Left lung (tissue), 10 donors: ENCODE data around the gene GIT2. TPM values are rescaled to one million over a fixed set of nuclear protein-coding genes. Genes with fewer than 3 reads are reported as not detected.

Source experiments
- ATAC-seq: fragments of 200-7000 bp; cut with Tn5 transposase; one replicate; pipeline ENCODE4 v1.9.1; 2020; ENCODE audit warnings: moderate library complexity
- DNase-seq, 4 donors: peaks; one replicate each; pipeline ENCODE4 v3.0.0-alpha.2; 2013 to 2020
- H3K27ac ChIP-seq, 2 donors: fragments of 200-600 bp; sonication (generic) in 1 of 2; one replicate each; pipeline versions ENCODE4 v1.5.0 to v1.8.0; 2020 to 2021
- H3K27me3 ChIP-seq, 2 donors: fragments of 200-600 bp; sonication (generic) in 1 of 2; one replicate each; pipeline versions ENCODE4 v1.5.0 to v1.8.0; 2020 to 2021
- H3K36me3 ChIP-seq, 2 donors: fragments of 200-600 bp; sonication (generic) in 1 of 2; one replicate each; pipeline versions ENCODE4 v1.5.0 to v1.8.0; 2020 to 2021
- H3K4me1 ChIP-seq, 2 donors: fragments of 200-600 bp; one replicate each; pipeline ENCODE4 v1.8.0; 2021
- H3K4me3 ChIP-seq, 2 donors: fragments of 200-600 bp; sonication (generic) in 1 of 2; one replicate each; pipeline versions ENCODE4 v1.5.0 to v1.8.0; 2020 to 2021; ENCODE audit warnings: mild to moderate bottlenecking in 1 of 2
- H3K9me3 ChIP-seq, 2 donors: fragments of 200-600 bp; sonication (generic) in 1 of 2; one replicate each; pipeline versions ENCODE4 v1.5.0 to v1.8.0; 2020 to 2021
- intact Hi-C, 2 donors: fragments of 100-400 bp; cut with DNase I; formaldehyde crosslinking; loops; one replicate each; pipeline versions ENCODE4 v1.11.2 to v1.14.2; 2022
- polyA plus RNA-seq, 6 donors: library from polyadenylated mRNA; unstranded; fragments of 120-200 nt; gene quantifications; one replicate each; pipeline ENCODE4 v1.2.1, GENCODE V29; 2013; ENCODE audit not compliant: insufficient read length in 6 of 6
- total RNA-seq, 2 donors: library from RNA; stranded (reverse); fragmentation: NEBNext Ultra II Directional; extraction: Animal tissue kit (Norgen Biotek cat#: 25700); gene quantifications; one replicate each; pipeline ENCODE4 v1.2.1, GENCODE V29; 2021
- TF ChIP-seq, protein P1 (sequence below), 2 donors: fragments of 200-600 bp; sonication (generic) in 1 of 2; IDR thresholded peaks; one replicate each; pipeline versions ENCODE4 v1.5.0 to v1.8.0; 2021; ENCODE audit warnings: antibody characterized with exemption in 2 of 2
- donor health status: DM: no; HTN: yes; CAD: no.
- donor health status: DM: no; HTN: no; CAD: no.

The GIT2 gene
- total and polyA plus RNA-seq, 8 donors: 42.7 to 72.7 (median 56.2) TPM

DNA sequence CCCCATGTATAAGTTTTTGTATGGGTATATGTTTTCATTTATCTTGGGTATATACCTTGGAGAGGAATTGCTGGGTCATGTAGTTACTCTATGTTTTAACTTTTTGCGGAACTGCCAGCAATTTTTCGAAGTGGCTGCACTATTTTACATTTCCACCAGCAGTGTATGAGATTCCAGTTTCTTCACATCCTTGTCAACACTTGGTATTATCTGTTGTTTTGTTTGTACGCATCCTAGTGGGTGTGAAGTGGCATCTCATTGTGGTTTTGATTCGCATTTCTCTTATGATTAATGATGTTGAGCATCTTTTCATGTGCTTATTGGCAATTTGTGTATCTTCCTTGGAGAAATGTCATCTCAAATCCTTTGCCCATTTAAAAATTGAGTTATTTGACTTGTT, 9.9 kb upstream of the GIT2 start:
- Histone ChIP-seq H3K36me3 (peaks cover 0 to 11% of the 10 kb centered on the region in 2 donors), H3K27me3 (no peaks in the 10 kb centered on the region), H3K4me1 (peaks cover 10 to 46% of the 10 kb centered on the region in 2 donors), H3K4me3 (no peak overlapping the region), H3K9me3 (peaks cover 0 to 3% of the 10 kb centered on the region in 2 donors), H3K27ac (no peak overlapping the region)
- intact Hi-C loops: no loop called here
- TF ChIP-seq, protein P1, sequence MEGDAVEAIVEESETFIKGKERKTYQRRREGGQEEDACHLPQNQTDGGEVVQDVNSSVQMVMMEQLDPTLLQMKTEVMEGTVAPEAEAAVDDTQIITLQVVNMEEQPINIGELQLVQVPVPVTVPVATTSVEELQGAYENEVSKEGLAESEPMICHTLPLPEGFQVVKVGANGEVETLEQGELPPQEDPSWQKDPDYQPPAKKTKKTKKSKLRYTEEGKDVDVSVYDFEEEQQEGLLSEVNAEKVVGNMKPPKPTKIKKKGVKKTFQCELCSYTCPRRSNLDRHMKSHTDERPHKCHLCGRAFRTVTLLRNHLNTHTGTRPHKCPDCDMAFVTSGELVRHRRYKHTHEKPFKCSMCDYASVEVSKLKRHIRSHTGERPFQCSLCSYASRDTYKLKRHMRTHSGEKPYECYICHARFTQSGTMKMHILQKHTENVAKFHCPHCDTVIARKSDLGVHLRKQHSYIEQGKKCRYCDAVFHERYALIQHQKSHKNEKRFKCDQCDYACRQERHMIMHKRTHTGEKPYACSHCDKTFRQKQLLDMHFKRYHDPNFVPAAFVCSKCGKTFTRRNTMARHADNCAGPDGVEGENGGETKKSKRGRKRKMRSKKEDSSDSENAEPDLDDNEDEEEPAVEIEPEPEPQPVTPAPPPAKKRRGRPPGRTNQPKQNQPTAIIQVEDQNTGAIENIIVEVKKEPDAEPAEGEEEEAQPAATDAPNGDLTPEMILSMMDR (IDR thresholded peaks at IDR 0.05): no peak
- ATAC-seq (no peak), DNase-seq (no peak)

DNA sequence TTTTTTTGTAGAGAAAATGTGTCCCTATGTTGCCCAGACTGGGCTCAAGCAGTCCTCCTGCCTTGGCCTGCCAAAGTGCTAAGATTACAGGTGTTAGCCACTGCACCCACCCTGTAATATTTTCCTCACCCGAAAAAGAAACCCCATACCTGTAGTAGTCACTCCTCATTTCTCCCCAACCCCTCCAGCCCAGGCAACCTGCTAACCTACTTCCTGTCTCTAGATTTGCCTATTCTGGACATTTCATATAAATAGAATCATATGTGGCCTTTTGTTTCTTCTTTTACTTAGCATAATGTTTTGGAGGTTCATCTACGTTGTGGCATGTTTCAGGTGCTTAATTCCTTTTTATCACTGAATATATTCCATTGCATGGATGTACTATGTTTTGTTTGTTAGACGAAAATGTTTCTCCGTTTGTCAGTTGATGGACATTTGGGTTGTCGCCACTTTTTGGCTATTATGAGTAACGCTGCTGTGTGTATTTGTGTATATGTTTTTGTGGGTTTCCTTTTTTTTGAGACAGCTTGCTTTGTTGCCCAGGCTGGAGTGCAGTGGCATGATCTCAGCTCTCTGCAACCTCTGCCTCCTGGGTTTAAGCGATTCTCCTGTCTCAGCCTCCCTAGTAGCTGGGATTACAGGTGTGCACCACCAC, 9.3 kb upstream of the GIT2 start:
- intact Hi-C loops: no loop called here
- no peak overlapping the region for H3K4me3 ChIP-seq
- peaks cover 10 to 47% of the 10 kb centered on the region in 2 donors for H3K4me1 ChIP-seq
- H3K36me3 ChIP-seq: peaks cover 0 to 11% of the 10 kb centered on the region in 2 donors
- no peaks in the 10 kb centered on the region for H3K27me3 ChIP-seq
- ATAC-seq (no peak), DNase-seq (no peak)
- peak overlapping the region in 1 of 2 donors; percentile 35 for H3K27ac ChIP-seq
- TF ChIP-seq, protein P1 (IDR thresholded peaks at IDR 0.05): no peak
- peaks cover 0 to 3% of the 10 kb centered on the region in 2 donors for H3K9me3 ChIP-seq

GRCh38 chr12:110004598-110004997, 8.4 kb upstream of the GIT2 start:
- intact Hi-C loops: no loop called here

GRCh38 chr12:110002676-110003515, 6.7 kb upstream of the GIT2 start:
- ATAC-seq (peak; percentile 14), DNase-seq (peak in 1 of 4 donors; percentile 41)
- Histone ChIP-seq H3K27ac (peak overlapping the region; percentile 71 to 76), H3K4me3 (no peak overlapping the region), H3K36me3 (peaks cover 0 to 11% of the 10 kb centered on the region in 2 donors), H3K27me3 (no peaks in the 10 kb centered on the region), H3K4me1 (peaks cover 10 to 57% of the 10 kb centered on the region in 2 donors), H3K9me3 (peaks cover 0 to 3% of the 10 kb centered on the region in 2 donors)
- intact Hi-C loops: no loop called here
- TF ChIP-seq, protein P1 (IDR thresholded peaks at IDR 0.05): no peak

More at GRCh38 chr12:110004598-110004997, 8.4 kb upstream of the GIT2 start:
- Histone ChIP-seq H3K27ac (peak overlapping the region; percentile 35), H3K27me3 (no peaks in the 10 kb centered on the region), H3K9me3 (peaks cover 0 to 3% of the 10 kb centered on the region in 2 donors), H3K4me3 (no peak overlapping the region), H3K36me3 (peaks cover 0 to 11% of the 10 kb centered on the region in 2 donors), H3K4me1 (peaks cover 10 to 50% of the 10 kb centered on the region in 2 donors)
- DNase-seq (no peak), ATAC-seq (peak; percentile 39)
- TF ChIP-seq, protein P1 (IDR thresholded peaks at IDR 0.05): no peak

GRCh38 chr12:110001596-110001995, 5.4 kb upstream of the GIT2 start:
- no peak for DNase-seq
- Histone ChIP-seq H3K4me1 (peaks cover 10 to 67% of the 10 kb centered on the region in 2 donors), H3K4me3 (peak overlapping the region in 1 of 2 donors; percentile 96), H3K27me3 (no peaks in the 10 kb centered on the region), H3K36me3 (peaks cover 0 to 11% of the 10 kb centered on the region in 2 donors), H3K9me3 (no peaks in the 10 kb centered on the region), H3K27ac (peak overlapping the region; percentile 71 to 76)
- intact Hi-C loops: no loop called here
- TF ChIP-seq, protein P1 (IDR thresholded peaks at IDR 0.05): no peak
- no peak for ATAC-seq
